ENCODE data around the gene ZNF20.

ZNF20 gene

GRCh38 chr19:12162882-12163806 is 23.0 kb upstream of the ZNF20 start, which contains the start of gene ZNF136:
Gene ZNF136, plus strand, starts transcription at chr19:12163096. Its CDS starts 108 bp downstream, at chr19:12163204.
- no peaks in the 10 kb centered on the region for H3K27me3 ChIP-seq
- peak within 1 kb of the TSS; percentile 92 for H3K4me3 ChIP-seq (ENCODE audit: low read depth, low read length)
- no peaks in the 10 kb centered on the region for H3K9me3 ChIP-seq
- H3K4me1 ChIP-seq = no peaks in the 10 kb centered on the region
- TF ChIP-seq CTCF (IDR thresholded peaks at IDR 0.05; ENCODE audit: low read depth, low read length) = no peak
- peaks cover 4% of the 10 kb centered on the region; the same call in 1 of the 2 replicates for H3K36me3 ChIP-seq
- DNase-seq = peak; percentile 97

GRCh38 chr19:12162513-12162881 is 22.3 kb upstream of the ZNF20 start:
- peaks cover 4% of the 10 kb centered on the region; the same call in 1 of the 2 replicates for H3K36me3 ChIP-seq
- H3K4me3 ChIP-seq (ENCODE audit: low read depth, low read length) = peak overlapping the region; percentile 92
- no peaks in the 10 kb centered on the region for H3K27me3 ChIP-seq
- DNase-seq = no peak
- H3K4me1 ChIP-seq = no peaks in the 10 kb centered on the region
- H3K9me3 ChIP-seq = no peaks in the 10 kb centered on the region
- no peak for TF ChIP-seq CTCF (IDR thresholded peaks at IDR 0.05; ENCODE audit: low read depth, low read length)

GRCh38 chr19:12159773-12160414 is 19.7 kb upstream of the ZNF20 start:
- Histone ChIP-seq H3K9me3 (no peaks in the 10 kb centered on the region), H3K27me3 (no peaks in the 10 kb centered on the region), H3K4me1 (no peaks in the 10 kb centered on the region; the same call in 1 of the 2 replicates), H3K4me3 (ENCODE audit: low read depth, low read length) (no peak overlapping the region), H3K36me3 (peaks cover under 1% of the 10 kb centered on the region; the same call in 1 of the 2 replicates)
- no peak for TF ChIP-seq CTCF (IDR thresholded peaks at IDR 0.05; ENCODE audit: low read depth, low read length)
- DNase-seq = peak; percentile 19

- DNase-seq = peak; percentile 95
- no peaks in the 10 kb centered on the region; the same call in 1 of the 2 replicates for H3K4me1 ChIP-seq
- H3K4me3 ChIP-seq (ENCODE audit: low read depth, low read length) = peak within 1 kb of the TSS; percentile 90
- TF ChIP-seq CTCF (IDR thresholded peaks at IDR 0.05; ENCODE audit: low read depth, low read length) = no peak
- H3K27me3 ChIP-seq = no peaks in the 10 kb centered on the region
- H3K9me3 ChIP-seq = no peaks in the 10 kb centered on the region
- peaks cover 23% of the 10 kb centered on the region for H3K36me3 ChIP-seq
Measured at GRCh38 chr19:12156223-12157058, 16.3 kb upstream of the ZNF20 start, which contains the start of gene ZNF625. Gene ZNF625, minus strand, starts transcription at chr19:12156734. Its CDS starts 176 bp downstream, at chr19:12156558.

- Histone ChIP-seq H3K36me3 (peaks cover 30% of the 10 kb centered on the region), H3K27me3 (no peaks in the 10 kb centered on the region), H3K4me1 (no peaks in the 10 kb centered on the region; the same call in 1 of the 2 replicates), H3K9me3 (no peaks in the 10 kb centered on the region), H3K4me3 (ENCODE audit: low read depth, low read length) (peak overlapping the region; percentile 90)
- no peak for DNase-seq
- no peak for TF ChIP-seq CTCF (IDR thresholded peaks at IDR 0.05; ENCODE audit: low read depth, low read length)
Measured at GRCh38 chr19:12155324-12155860, 15.2 kb upstream of the ZNF20 start.

Measured in BE2C (cell line).